Prostate gland (tissue), 2 donors: Measurements from ENCODE around the gene CTBS.

ENCODE experiments used
- POLR2A ChIP-seq: fragments of 450-650 bp; IDR thresholded peaks from one replicate; pipeline ENCODE4 v1.6.1; 2016; ENCODE audit warnings: antibody characterized with exemption, mild to moderate bottlenecking
- POLR2AphosphoS5 ChIP-seq: sonication (generic); formaldehyde crosslinking; IDR thresholded peaks from one replicate; pipeline ENCODE4 v1.6.1; 2017; ENCODE audit warnings: antibody characterized with exemption
- TF ChIP-seq, protein P1 (sequence below), 4 experiments: fragments of 200-600 bp in 2 of 4; fragments of 450-650 bp in 2 of 4; sonication (generic) in 2 of 4; IDR thresholded peaks; 1 replicate in 3 of 4; 2 replicates in 1 of 4; pipeline ENCODE4 v1.5.1; 2016 to 2019; ENCODE audit warnings: antibody characterized with exemption in 4 of 4, mild to moderate bottlenecking in 2 of 4, moderate library complexity in 2 of 4

DNA sequence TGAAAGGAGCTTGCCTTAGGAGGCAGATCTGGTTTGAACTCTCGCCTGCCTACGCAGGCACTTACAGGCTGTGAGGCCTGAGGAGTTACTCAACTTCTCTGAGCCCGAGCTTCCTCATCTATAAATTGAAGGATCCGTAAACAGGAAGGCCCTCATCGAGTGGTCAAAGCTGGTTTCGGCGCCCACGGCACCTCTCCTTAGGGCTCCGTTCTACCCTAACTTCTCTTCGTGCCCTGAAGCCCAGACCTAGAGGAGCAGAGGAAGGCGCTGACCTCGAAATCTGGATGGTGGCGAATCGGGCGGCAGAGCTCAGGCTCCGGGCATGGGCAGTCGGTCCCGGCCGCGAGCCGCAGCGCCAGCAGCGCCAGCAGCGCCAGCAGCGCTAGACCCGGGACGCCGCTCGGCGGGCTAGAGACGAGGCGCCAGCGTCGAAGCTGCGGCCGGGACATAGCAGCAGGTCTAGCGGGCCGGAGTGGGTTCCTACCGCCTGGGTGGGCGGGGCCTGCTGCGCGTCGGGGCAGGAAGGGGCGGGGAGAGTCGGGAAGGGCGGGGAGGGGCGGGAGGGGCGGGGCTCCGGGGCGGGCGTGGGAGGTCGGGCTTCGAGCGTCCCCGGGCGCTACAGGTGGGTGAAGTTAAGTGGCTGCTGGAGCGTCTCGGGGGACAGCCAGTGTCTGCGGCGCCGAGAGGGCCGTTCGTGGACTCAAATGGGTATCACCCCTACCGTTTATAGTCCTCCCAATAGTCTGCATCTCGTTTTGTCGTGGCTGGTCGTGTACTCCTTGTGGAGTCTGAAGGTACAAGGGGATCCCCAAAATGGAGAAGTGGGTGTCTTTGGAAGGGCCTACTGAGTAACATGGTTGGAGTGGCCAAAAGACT is at the start of gene CTBS:
- TF ChIP-seq, protein P1, sequence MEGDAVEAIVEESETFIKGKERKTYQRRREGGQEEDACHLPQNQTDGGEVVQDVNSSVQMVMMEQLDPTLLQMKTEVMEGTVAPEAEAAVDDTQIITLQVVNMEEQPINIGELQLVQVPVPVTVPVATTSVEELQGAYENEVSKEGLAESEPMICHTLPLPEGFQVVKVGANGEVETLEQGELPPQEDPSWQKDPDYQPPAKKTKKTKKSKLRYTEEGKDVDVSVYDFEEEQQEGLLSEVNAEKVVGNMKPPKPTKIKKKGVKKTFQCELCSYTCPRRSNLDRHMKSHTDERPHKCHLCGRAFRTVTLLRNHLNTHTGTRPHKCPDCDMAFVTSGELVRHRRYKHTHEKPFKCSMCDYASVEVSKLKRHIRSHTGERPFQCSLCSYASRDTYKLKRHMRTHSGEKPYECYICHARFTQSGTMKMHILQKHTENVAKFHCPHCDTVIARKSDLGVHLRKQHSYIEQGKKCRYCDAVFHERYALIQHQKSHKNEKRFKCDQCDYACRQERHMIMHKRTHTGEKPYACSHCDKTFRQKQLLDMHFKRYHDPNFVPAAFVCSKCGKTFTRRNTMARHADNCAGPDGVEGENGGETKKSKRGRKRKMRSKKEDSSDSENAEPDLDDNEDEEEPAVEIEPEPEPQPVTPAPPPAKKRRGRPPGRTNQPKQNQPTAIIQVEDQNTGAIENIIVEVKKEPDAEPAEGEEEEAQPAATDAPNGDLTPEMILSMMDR (IDR thresholded peaks at IDR 0.05): no peak
- peak; percentile 67 for TF ChIP-seq POLR2A
- TF ChIP-seq POLR2AphosphoS5: peak; percentile 85
